Measurements from ENCODE around the gene GPR146. TPM values are rescaled to one million over a fixed set of nuclear protein-coding genes. Genes with fewer than 3 reads are reported as not detected.

GPR146 gene
- total and polyA plus RNA-seq, 2 of the 13 experiments (the other 11 are each of a cell fraction or from before 2014, with no cell fraction given) = 2.0 to 15.9 TPM

DNA sequence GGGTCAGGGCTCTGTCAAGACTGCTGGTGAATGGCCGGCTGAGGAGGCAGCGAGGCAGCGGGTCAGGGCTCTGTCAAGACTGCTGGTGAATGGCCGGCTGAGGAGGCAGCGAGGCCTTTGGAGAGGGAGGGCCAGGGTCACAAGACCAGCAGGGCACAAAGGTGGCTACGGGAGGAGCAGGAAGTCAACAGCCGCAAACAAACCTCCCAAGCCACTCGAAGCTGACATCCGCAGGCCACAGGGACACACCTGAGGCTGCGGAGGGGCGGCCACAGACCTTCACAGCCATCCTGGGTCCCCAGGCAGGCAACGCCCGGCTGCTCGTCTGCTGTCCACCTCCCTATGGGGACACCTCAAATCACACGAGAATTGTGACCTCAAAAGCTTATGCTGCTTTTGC lies 34.6 kb downstream of the GPR146 start (continued):
- TF ChIP-seq, protein P1, sequence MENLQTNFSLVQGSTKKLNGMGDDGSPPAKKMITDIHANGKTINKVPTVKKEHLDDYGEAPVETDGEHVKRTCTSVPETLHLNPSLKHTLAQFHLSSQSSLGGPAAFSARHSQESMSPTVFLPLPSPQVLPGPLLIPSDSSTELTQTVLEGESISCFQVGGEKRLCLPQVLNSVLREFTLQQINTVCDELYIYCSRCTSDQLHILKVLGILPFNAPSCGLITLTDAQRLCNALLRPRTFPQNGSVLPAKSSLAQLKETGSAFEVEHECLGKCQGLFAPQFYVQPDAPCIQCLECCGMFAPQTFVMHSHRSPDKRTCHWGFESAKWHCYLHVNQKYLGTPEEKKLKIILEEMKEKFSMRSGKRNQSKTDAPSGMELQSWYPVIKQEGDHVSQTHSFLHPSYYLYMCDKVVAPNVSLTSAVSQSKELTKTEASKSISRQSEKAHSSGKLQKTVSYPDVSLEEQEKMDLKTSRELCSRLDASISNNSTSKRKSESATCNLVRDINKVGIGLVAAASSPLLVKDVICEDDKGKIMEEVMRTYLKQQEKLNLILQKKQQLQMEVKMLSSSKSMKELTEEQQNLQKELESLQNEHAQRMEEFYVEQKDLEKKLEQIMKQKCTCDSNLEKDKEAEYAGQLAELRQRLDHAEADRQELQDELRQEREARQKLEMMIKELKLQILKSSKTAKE (CRISPR knock-in tag; IDR thresholded peaks at IDR 0.05; ENCODE audit: borderline replicate concordance) = no peak
- TF ChIP-seq, protein P2, sequence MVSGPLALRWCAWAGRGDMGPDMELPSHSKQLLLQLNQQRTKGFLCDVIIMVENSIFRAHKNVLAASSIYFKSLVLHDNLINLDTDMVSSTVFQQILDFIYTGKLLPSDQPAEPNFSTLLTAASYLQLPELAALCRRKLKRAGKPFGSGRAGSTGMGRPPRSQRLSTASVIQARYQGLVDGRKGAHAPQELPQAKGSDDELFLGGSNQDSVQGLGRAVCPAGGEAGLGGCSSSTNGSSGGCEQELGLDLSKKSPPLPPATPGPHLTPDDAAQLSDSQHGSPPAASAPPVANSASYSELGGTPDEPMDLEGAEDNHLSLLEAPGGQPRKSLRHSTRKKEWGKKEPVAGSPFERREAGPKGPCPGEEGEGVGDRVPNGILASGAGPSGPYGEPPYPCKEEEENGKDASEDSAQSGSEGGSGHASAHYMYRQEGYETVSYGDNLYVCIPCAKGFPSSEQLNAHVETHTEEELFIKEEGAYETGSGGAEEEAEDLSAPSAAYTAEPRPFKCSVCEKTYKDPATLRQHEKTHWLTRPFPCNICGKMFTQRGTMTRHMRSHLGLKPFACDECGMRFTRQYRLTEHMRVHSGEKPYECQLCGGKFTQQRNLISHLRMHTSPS (CRISPR knock-in tag; IDR thresholded peaks at IDR 0.05; ENCODE audit: low read depth) = peak; percentile 22; the same call in 1 of the 2 replicates
- TF ChIP-seq ATM (IDR thresholded peaks at IDR 0.05; ENCODE audit: borderline replicate concordance) = no peak
- TF ChIP-seq NRL (CRISPR knock-in tag; IDR thresholded peaks at IDR 0.05; ENCODE audit: borderline replicate concordance) = no peak
- no peak for TF ChIP-seq SYNCRIP (IDR thresholded peaks at IDR 0.05; ENCODE audit: insufficient read depth, low read depth, low read length)
- TF ChIP-seq, protein P3, sequence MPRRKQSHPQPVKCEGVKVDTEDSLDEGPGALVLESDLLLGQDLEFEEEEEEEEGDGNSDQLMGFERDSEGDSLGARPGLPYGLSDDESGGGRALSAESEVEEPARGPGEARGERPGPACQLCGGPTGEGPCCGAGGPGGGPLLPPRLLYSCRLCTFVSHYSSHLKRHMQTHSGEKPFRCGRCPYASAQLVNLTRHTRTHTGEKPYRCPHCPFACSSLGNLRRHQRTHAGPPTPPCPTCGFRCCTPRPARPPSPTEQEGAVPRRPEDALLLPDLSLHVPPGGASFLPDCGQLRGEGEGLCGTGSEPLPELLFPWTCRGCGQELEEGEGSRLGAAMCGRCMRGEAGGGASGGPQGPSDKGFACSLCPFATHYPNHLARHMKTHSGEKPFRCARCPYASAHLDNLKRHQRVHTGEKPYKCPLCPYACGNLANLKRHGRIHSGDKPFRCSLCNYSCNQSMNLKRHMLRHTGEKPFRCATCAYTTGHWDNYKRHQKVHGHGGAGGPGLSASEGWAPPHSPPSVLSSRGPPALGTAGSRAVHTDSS (CRISPR knock-in tag; conservative IDR thresholded peaks at IDR 0.05) = no peak
- TF ChIP-seq SAFB2 (CRISPR knock-in tag; IDR thresholded peaks at IDR 0.05; ENCODE audit: borderline replicate concordance, low read depth) = no peak
- TF ChIP-seq, protein P4, sequence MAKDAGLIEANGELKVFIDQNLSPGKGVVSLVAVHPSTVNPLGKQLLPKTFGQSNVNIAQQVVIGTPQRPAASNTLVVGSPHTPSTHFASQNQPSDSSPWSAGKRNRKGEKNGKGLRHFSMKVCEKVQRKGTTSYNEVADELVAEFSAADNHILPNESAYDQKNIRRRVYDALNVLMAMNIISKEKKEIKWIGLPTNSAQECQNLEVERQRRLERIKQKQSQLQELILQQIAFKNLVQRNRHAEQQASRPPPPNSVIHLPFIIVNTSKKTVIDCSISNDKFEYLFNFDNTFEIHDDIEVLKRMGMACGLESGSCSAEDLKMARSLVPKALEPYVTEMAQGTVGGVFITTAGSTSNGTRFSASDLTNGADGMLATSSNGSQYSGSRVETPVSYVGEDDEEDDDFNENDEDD (CRISPR knock-in tag; IDR thresholded peaks at IDR 0.05; ENCODE audit: borderline replicate concordance) = peak; percentile 38; the same call in 1 of the 2 replicates
- TF ChIP-seq CREB1 (IDR thresholded peaks at IDR 0.05) = no peak
- no peak for TF ChIP-seq CREB1 (CRISPR knock-in tag; IDR thresholded peaks at IDR 0.05)
- TF ChIP-seq, protein P5, sequence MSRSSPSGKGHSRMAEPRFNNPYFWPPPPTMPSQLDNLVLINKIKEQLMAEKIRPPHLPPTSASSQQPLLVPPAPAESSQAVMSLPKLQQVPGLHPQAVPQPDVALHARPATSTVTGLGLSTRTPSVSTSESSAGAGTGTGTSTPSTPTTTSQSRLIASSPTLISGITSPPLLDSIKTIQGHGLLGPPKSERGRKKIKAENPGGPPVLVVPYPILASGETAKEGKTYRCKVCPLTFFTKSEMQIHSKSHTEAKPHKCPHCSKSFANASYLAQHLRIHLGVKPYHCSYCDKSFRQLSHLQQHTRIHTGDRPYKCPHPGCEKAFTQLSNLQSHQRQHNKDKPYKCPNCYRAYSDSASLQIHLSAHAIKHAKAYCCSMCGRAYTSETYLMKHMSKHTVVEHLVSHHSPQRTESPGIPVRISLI (CRISPR knock-in tag; IDR thresholded peaks at IDR 0.05; ENCODE audit: borderline replicate concordance) = no peak
- TF ChIP-seq ZNF709 (CRISPR knock-in tag; IDR thresholded peaks at IDR 0.05) = no peak
- TF ChIP-seq RFX3 (CRISPR knock-in tag; IDR thresholded peaks at IDR 0.05) = no peak
- no peak for TF ChIP-seq HNRNPUL1 (IDR thresholded peaks at IDR 0.05; ENCODE audit: low read depth, low read length)
- TF ChIP-seq, protein P6, sequence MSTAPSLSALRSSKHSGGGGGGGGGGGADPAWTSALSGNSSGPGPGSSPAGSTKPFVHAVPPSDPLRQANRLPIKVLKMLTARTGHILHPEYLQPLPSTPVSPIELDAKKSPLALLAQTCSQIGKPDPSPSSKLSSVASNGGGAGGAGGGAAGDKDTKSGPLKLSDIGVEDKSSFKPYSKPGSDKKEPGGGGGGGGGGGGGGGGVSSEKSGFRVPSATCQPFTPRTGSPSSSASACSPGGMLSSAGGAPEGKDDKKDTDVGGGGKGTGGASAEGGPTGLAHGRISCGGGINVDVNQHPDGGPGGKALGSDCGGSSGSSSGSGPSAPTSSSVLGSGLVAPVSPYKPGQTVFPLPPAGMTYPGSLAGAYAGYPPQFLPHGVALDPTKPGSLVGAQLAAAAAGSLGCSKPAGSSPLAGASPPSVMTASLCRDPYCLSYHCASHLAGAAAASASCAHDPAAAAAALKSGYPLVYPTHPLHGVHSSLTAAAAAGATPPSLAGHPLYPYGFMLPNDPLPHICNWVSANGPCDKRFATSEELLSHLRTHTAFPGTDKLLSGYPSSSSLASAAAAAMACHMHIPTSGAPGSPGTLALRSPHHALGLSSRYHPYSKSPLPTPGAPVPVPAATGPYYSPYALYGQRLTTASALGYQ (CRISPR knock-in tag; IDR thresholded peaks at IDR 0.05) = no peak
- TF ChIP-seq, protein P7, sequence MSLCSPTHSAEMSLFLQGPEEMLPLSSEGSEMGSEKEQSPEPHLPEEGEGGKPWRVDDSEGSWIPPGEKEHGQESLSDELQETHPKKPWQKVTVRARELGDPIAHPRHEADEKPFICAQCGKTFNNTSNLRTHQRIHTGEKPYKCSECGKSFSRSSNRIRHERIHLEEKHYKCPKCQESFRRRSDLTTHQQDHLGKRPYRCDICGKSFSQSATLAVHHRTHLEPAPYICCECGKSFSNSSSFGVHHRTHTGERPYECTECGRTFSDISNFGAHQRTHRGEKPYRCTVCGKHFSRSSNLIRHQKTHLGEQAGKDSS (CRISPR knock-in tag; IDR thresholded peaks at IDR 0.05; ENCODE audit: borderline replicate concordance, low read depth) = no peak

Measured in HepG2 (cell line).